Measurements from ENCODE around the gene EPB41L3. TPM values are rescaled to one million over a fixed set of nuclear protein-coding genes. Genes with fewer than 3 reads are reported as not detected.

The EPB41L3 gene
- total RNA-seq: 10 to 100 TPM in 3 of 4 donors, 1 to 10 TPM in 1; 9.6 to 37.0 (median 13.5) TPM

GRCh38 chr18:5543773-5544389 is at the start of gene EPB41L3:
Gene EPB41L3, minus strand, starts transcription at chr18:5543997. Its CDS starts 54,814 bp downstream, at chr18:5489183.
- H3K4me3 ChIP-seq: peak within 1 kb of the TSS; percentile 72
- no peaks in the 10 kb centered on the region for H3K36me3 ChIP-seq
- peak within 1 kb of the TSS; percentile 86 for H3K27ac ChIP-seq
- 0% methylated on average over 6 of the region's 57 CpGs for WGBS
- peak in 1 of 2 donors; percentile 80 for DNase-seq (ENCODE audit: low spot score in 2 of 2)
- H3K4me1 ChIP-seq: peaks cover 14% of the 10 kb centered on the region
- peak in 1 of 3 donors; percentile 19 for TF ChIP-seq POLR2AphosphoS5 (IDR thresholded peaks at IDR 0.05)
- TF ChIP-seq EP300 (IDR thresholded peaks at IDR 0.05): no peak
- TF ChIP-seq POLR2A (IDR thresholded peaks at IDR 0.05): peak in 1 of 2 donors; percentile 49
- no peak for TF ChIP-seq CTCF (IDR thresholded peaks at IDR 0.05)
- peaks cover 11% of the 10 kb centered on the region for H3K27me3 ChIP-seq
- no peaks in the 10 kb centered on the region for H3K9me3 ChIP-seq

- H3K27ac ChIP-seq: no peak overlapping the region
- H3K27me3 ChIP-seq: no peaks in the 10 kb centered on the region
- H3K4me1 ChIP-seq: peaks cover 3% of the 10 kb centered on the region
- DNase-seq (ENCODE audit: low spot score in 2 of 2): no peak
- no peak for TF ChIP-seq EP300 (IDR thresholded peaks at IDR 0.05)
- TF ChIP-seq CTCF (IDR thresholded peaks at IDR 0.05): no peak
- no peak for TF ChIP-seq POLR2AphosphoS5 (IDR thresholded peaks at IDR 0.05)
- TF ChIP-seq POLR2A (IDR thresholded peaks at IDR 0.05): no peak
- no peaks in the 10 kb centered on the region for H3K9me3 ChIP-seq
- no peak overlapping the region for H3K4me3 ChIP-seq
- no peaks in the 10 kb centered on the region for H3K36me3 ChIP-seq
Measured at GRCh38 chr18:5588529-5588928, 44.7 kb upstream of the EPB41L3 start.

DNA sequence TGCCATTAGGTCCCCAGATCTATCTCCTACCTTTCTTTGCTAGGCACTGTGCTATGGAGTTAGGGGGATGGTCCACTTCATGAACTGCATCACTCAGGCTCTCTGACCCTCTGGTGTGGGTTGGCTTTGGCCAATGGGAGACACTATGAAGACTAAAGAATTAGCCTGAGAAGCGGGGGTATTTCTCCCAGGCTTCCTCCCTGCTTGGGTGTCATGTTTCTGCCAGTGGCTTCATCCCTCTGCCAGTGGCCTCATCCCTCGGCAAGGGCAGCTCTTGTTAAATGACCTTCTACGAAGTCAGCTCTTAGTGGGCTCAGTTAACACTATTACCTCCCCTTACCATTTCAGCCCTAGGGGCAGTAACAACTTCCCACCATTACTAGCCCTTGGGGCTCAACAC is 41.9 kb upstream of the EPB41L3 start:
- no peaks in the 10 kb centered on the region for H3K27me3 ChIP-seq
- no peaks in the 10 kb centered on the region for H3K9me3 ChIP-seq
- peaks cover 3% of the 10 kb centered on the region for H3K4me1 ChIP-seq
- no peak overlapping the region for H3K4me3 ChIP-seq
- TF ChIP-seq EP300 (IDR thresholded peaks at IDR 0.05) (no peak), CTCF (IDR thresholded peaks at IDR 0.05) (no peak), POLR2AphosphoS5 (IDR thresholded peaks at IDR 0.05) (no peak), POLR2A (IDR thresholded peaks at IDR 0.05) (no peak)
- WGBS: 88% methylated on average over 2 of the region's 3 CpGs
- no peaks in the 10 kb centered on the region for H3K36me3 ChIP-seq
- no peak overlapping the region for H3K27ac ChIP-seq
- DNase-seq (ENCODE audit: low spot score in 2 of 2): no peak

- Histone ChIP-seq H3K9me3 (no peaks in the 10 kb centered on the region), H3K4me3 (no peak overlapping the region), H3K36me3 (no peaks in the 10 kb centered on the region), H3K4me1 (peaks cover 3% of the 10 kb centered on the region), H3K27ac (no peak overlapping the region), H3K27me3 (no peaks in the 10 kb centered on the region)
- 52% methylated on average over 7 of the region's 7 CpGs for WGBS
- DNase-seq (ENCODE audit: low spot score in 2 of 2): no peak
- TF ChIP-seq CTCF (IDR thresholded peaks at IDR 0.05) (no peak), POLR2AphosphoS5 (IDR thresholded peaks at IDR 0.05) (no peak), EP300 (IDR thresholded peaks at IDR 0.05) (no peak)
Measured at GRCh38 chr18:5584746-5585417, 41.1 kb upstream of the EPB41L3 start.

DNA sequence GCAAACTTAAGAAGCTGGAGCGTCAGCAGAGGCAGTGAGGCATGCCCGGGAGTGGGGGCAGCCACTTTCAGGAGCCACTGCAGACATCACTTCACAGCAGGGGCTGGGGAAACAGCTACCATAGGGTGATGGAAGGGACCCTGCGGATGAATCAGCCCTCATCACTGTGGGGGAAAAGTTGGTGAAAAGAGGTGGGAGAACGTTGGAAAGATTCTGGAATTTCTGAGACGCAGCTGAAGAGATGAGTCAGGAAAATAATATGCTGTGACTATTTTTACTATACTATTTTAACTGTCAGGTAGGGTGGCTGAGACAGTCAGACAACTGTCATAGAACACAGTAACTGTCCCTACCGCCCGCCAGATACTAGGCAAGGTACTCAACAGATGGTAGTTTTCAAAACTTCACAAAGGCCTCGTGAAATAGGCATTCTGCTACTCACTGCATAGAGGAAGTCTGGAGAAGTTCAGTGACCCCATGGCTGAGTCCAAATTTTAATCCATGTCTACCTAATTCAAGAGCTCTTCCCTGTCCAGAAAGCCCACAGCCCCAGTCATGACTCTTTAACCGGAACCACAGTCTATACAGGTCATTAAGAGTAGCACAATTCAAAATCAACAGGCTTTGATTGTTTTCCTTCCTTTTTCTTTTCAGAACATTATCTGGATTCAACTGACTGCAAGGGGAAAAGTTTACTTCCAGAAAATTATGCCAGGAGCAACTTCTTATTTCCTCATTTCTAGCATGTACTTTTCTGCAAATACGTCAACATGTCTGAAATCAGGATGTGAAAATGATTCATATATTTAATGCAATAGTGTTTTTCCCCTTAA is 39.3 kb upstream of the EPB41L3 start:
- H3K27ac ChIP-seq: no peak overlapping the region
- H3K27me3 ChIP-seq: no peaks in the 10 kb centered on the region
- no peaks in the 10 kb centered on the region for H3K9me3 ChIP-seq
- no peak overlapping the region for H3K4me3 ChIP-seq
- peaks cover 3% of the 10 kb centered on the region for H3K4me1 ChIP-seq
- WGBS: 81% methylated on average over 10 of the region's 10 CpGs
- TF ChIP-seq POLR2AphosphoS5 (IDR thresholded peaks at IDR 0.05): no peak
- no peak for TF ChIP-seq EP300 (IDR thresholded peaks at IDR 0.05)
- TF ChIP-seq CTCF (IDR thresholded peaks at IDR 0.05): no peak
- no peak for TF ChIP-seq POLR2A (IDR thresholded peaks at IDR 0.05)
- DNase-seq (ENCODE audit: low spot score in 2 of 2): no peak
- no peaks in the 10 kb centered on the region for H3K36me3 ChIP-seq

Data from suprapubic skin (tissue), 4 donors.